ENCODE data around the gene HOXD3.

HOXD3 gene

DNA sequence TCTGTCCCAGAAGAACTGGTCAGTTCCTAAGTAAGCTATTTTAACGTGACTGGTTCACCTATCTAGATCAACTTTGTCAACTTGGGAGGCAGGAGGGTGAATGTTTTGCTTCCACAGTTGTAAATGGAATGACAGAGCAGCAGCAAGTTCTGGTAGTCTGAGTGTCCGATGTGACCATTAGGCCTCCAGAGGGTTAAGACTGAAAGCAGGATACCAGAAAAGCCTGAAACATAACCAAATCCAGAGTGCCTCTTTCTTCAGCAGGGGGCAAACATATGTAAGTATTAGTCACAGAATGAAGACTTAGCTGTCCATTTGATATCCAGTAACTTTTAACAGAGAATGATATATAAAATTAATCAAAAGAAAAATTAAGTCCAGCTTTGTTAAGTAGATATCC lies 9.2 kb downstream of the HOXD3 start:
- H3K4me1 ChIP-seq: peaks cover 0 to 29% (median 14%) of the 10 kb centered on the region in 4 donors
- H3K27me3 ChIP-seq: peaks cover 0 to 59% of the 10 kb centered on the region in 2 donors
- H3K27ac ChIP-seq: no peak overlapping the region
- H3K36me3 ChIP-seq: no peaks in the 10 kb centered on the region
- peaks cover 0 to 7% (median 0%) of the 10 kb centered on the region in 3 donors for H3K9me3 ChIP-seq
- H3K4me3 ChIP-seq: no peak overlapping the region
- no peak for TF ChIP-seq CTCF (IDR thresholded peaks at IDR 0.05)
- no peak for DNase-seq
- intact Hi-C loops (cut with DNase I; ENCODE audit: low total_unique reads): no loop called here

GRCh38 chr2:176167398-176167797 lies 10.3 kb downstream of the HOXD3 start:
- Histone ChIP-seq H3K4me3 (no peak overlapping the region), H3K27me3 (peaks cover 0 to 67% of the 10 kb centered on the region in 2 donors), H3K4me1 (peaks cover 0 to 25% (median 16%) of the 10 kb centered on the region in 4 donors), H3K9me3 (peaks cover 0 to 7% (median 0%) of the 10 kb centered on the region in 3 donors), H3K36me3 (no peaks in the 10 kb centered on the region), H3K27ac (no peak overlapping the region)
- TF ChIP-seq CTCF (IDR thresholded peaks at IDR 0.05): no peak
- intact Hi-C loops (cut with DNase I; ENCODE audit: low total_unique reads): no loop called here
- no peak for DNase-seq

DNA sequence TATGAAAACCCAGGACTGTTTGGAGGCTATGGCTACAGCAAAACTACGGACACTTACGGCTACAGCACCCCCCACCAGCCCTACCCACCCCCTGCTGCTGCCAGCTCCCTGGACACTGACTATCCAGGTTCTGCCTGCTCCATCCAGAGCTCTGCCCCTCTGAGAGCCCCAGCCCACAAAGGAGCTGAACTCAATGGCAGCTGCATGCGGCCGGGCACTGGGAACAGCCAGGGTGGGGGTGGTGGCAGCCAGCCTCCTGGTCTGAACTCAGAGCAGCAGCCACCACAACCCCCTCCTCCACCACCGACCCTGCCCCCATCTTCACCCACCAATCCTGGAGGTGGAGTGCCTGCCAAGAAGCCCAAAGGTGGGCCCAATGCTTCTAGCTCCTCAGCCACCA lies 12.1 kb downstream of the HOXD3 start:
- no peak for DNase-seq
- no peak for TF ChIP-seq CTCF (IDR thresholded peaks at IDR 0.05)
- Histone ChIP-seq H3K4me1 (peaks cover 0 to 19% (median 11%) of the 10 kb centered on the region in 4 donors), H3K9me3 (peaks cover 0 to 6% (median 0%) of the 10 kb centered on the region in 3 donors), H3K27me3 (peaks cover 0 to 61% of the 10 kb centered on the region in 2 donors), H3K4me3 (no peak overlapping the region), H3K36me3 (no peaks in the 10 kb centered on the region), H3K27ac (no peak overlapping the region)
- intact Hi-C loops (cut with DNase I; ENCODE audit: low total_unique reads): no loop called here

DNA sequence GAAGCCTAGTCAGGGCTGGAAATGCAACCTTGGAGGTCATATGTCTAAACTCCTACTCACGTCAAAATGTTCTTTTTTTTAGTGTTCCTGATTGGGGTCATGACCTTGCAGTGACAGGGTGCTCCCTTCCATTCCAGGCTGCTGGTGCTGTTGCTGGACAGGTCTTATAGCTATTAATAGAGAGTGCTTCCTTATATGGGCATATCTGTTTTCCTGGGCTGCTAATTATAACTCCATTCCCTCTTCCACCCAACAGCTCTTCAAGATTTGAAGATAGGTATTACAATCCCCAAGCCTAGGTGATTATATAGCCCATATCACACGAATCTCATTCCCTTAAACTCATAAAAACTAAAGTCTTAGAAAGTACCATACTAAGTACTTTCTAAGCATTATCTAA lies 12.6 kb downstream of the HOXD3 start:
- Histone ChIP-seq H3K9me3 (peaks cover 0 to under 1% (median 0%) of the 10 kb centered on the region in 3 donors), H3K4me3 (no peak overlapping the region), H3K36me3 (no peaks in the 10 kb centered on the region), H3K27me3 (peaks cover 0 to 61% of the 10 kb centered on the region in 2 donors), H3K27ac (no peak overlapping the region), H3K4me1 (peaks cover 0 to 15% (median 9%) of the 10 kb centered on the region in 4 donors)
- intact Hi-C loops (cut with DNase I; ENCODE audit: low total_unique reads): no loop called here
- no peak for DNase-seq
- no peak for TF ChIP-seq CTCF (IDR thresholded peaks at IDR 0.05)

DNA sequence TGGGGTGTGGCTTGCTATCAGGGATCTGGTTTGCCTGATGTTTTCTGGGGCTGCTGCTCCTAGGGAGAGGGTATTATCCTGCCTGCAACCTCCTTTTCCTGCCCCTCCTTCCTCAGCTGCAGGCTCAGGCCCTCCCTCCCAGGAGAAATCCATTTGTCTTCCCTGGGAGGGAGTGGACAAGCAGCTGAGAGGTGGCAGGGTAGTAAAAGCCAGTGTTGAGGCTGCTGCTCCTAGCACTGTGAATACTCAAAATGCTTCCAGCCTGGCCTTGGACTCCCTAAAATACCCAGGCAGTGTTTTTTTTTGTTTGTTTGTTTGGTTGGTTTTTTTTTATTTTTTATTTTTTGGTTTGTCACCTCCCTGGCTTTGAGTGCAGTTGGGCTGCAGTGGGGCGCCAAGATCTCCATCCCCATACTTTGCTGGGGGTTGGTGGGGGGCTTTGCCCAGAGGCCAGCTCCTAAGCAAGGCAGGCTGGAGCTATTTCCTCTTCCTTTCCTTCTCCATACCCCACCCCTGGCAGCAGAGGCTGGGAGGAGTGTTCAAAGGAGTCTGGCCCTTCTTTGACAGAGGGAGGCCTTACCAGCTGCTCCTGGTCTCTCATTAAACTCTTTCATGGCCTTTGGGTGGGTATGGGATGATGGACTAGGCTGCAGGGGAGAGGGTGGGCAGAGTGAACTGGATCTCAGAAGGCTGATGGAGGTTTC lies 13.6 kb downstream of the HOXD3 start:
- no peaks in the 10 kb centered on the region for H3K36me3 ChIP-seq
- intact Hi-C loops (cut with DNase I; ENCODE audit: low total_unique reads): no loop called here
- peaks cover 0 to 61% of the 10 kb centered on the region in 2 donors for H3K27me3 ChIP-seq
- peaks cover 0 to 7% (median 5%) of the 10 kb centered on the region in 4 donors for H3K4me1 ChIP-seq
- H3K4me3 ChIP-seq: no peak overlapping the region
- no peak for DNase-seq
- no peak overlapping the region for H3K27ac ChIP-seq
- no peak for TF ChIP-seq CTCF (IDR thresholded peaks at IDR 0.05)
- H3K9me3 ChIP-seq: no peaks in the 10 kb centered on the region
